Esophagus squamous epithelium (tissue), 4 donors: ENCODE results near the gene RXRG.

Experiments used
- POLR2A ChIP-seq, 4 donors: fragments of 450-650 bp; IDR thresholded peaks; one replicate each; pipeline ENCODE4 v1.6.1; 2017; ENCODE audit warnings: antibody characterized with exemption in 4 of 4, mild to moderate bottlenecking in 4 of 4, moderate library complexity in 3 of 4
- TF ChIP-seq, protein P1 (sequence below), 6 experiments: fragments of 450-650 bp in 4 of 6; fragments of 200-600 bp in 2 of 6; sonication (generic) in 2 of 6; IDR thresholded peaks; one replicate each; pipeline ENCODE4 v1.5.1; 2016 to 2019; ENCODE audit warnings: antibody characterized with exemption in 6 of 6, mild to moderate bottlenecking in 4 of 6, moderate library complexity in 4 of 6

GRCh38 chr1:165395478-165395877, 49.4 kb downstream of the RXRG start:
- TF ChIP-seq POLR2A (IDR thresholded peaks at IDR 0.05) = no peak
- TF ChIP-seq, protein P1, sequence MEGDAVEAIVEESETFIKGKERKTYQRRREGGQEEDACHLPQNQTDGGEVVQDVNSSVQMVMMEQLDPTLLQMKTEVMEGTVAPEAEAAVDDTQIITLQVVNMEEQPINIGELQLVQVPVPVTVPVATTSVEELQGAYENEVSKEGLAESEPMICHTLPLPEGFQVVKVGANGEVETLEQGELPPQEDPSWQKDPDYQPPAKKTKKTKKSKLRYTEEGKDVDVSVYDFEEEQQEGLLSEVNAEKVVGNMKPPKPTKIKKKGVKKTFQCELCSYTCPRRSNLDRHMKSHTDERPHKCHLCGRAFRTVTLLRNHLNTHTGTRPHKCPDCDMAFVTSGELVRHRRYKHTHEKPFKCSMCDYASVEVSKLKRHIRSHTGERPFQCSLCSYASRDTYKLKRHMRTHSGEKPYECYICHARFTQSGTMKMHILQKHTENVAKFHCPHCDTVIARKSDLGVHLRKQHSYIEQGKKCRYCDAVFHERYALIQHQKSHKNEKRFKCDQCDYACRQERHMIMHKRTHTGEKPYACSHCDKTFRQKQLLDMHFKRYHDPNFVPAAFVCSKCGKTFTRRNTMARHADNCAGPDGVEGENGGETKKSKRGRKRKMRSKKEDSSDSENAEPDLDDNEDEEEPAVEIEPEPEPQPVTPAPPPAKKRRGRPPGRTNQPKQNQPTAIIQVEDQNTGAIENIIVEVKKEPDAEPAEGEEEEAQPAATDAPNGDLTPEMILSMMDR (IDR thresholded peaks at IDR 0.05) = no peak
